OCI-M2 (cell line): ENCODE measurements around the gene NOS1AP.
"Not testable (repeated sequence)": the region's sequence is repeated elsewhere in the genome, so short reads cannot be mapped to it uniquely, and the experiment has no call there.

ENCODE experiments used
- DNase-seq: peaks from one replicate; lab custom pipeline; 2025; ENCODE audit not compliant: unreplicated experiment; lab: John Stamatoyannopoulos, UW

Gene NOS1AP

GRCh38 chr1:162396201-162396906, 326.9 kb downstream of the NOS1AP start:
- DNase-seq: no peak

GRCh38 chr1:162397039-162397448, 327.6 kb downstream of the NOS1AP start:
- DNase-seq: peak; percentile 28

- no peak for DNase-seq
Observed at GRCh38 chr1:162397943-162398560, 328.6 kb downstream of the NOS1AP start.

- no peak for DNase-seq
Observed at GRCh38 chr1:162398999-162399580, 329.6 kb downstream of the NOS1AP start.

- DNase-seq: no peak
Observed at GRCh38 chr1:162400790-162401355, 331.4 kb downstream of the NOS1AP start.

GRCh38 chr1:162404550-162405160, 335.2 kb downstream of the NOS1AP start:
- no peak for DNase-seq

- DNase-seq: no peak
Observed at GRCh38 chr1:162405800-162406199, 336.3 kb downstream of the NOS1AP start.

GRCh38 chr1:162406811-162407210, 337.3 kb downstream of the NOS1AP start:
- DNase-seq: no peak

- no peak for DNase-seq
Observed at GRCh38 chr1:162407539-162407938, 338.0 kb downstream of the NOS1AP start.

GRCh38 chr1:162412002-162412401, 342.5 kb downstream of the NOS1AP start, which contains the start of gene SH2D1B:
SH2D1B (minus strand) TSS chr1:162412136; CDS start chr1:162412016, 120 bp downstream.
- DNase-seq: no peak

- DNase-seq: no peak
Observed at GRCh38 chr1:162416215-162416614, 346.7 kb downstream of the NOS1AP start.

- DNase-seq: no peak
Observed at GRCh38 chr1:162416909-162417308, 347.4 kb downstream of the NOS1AP start.

GRCh38 chr1:162417650-162418049, 348.2 kb downstream of the NOS1AP start:
- no peak for DNase-seq

GRCh38 chr1:162418584-162418983, 349.1 kb downstream of the NOS1AP start:
- DNase-seq: not testable (repeated sequence)

GRCh38 chr1:162419450-162419931, 350.0 kb downstream of the NOS1AP start:
- not testable (repeated sequence) for DNase-seq
